DND-41 (cell line): ENCODE measurements around the gene RIN3.

Experiments
- ATAC-seq: fragments of 200-7000 bp; cut with Tn5 transposase; 3 replicates; pipeline ENCODE4 v1.9.1; 2021; ENCODE audit warnings: low read depth; ENCODE audit not compliant: insufficient read depth
- DNase-seq: peaks from one replicate; pipeline ENCODE4 v3.0.0-alpha.2; 2020
- H2AFZ ChIP-seq: 2 replicates; pipeline ENCODE4 v1.6.0; 2012; ENCODE audit warnings: low read depth, low read length
- H3K27ac ChIP-seq: 2 replicates; pipeline ENCODE4 v1.5.1; 2012; ENCODE audit warnings: low read length, inconsistent platforms
- H3K27me3 ChIP-seq: fragments of 200-600 bp; sonication (generic); 2 replicates; pipeline ENCODE4 v1.6.0; 2012; ENCODE audit warnings: low read length, mild to moderate bottlenecking, inconsistent platforms; ENCODE audit not compliant: insufficient read depth, poor library complexity
- H3K36me3 ChIP-seq: 2 replicates; pipeline ENCODE4 v1.5.1; 2012; ENCODE audit warnings: low read length, inconsistent platforms; ENCODE audit not compliant: insufficient read depth
- H3K4me1 ChIP-seq: 2 replicates; pipeline ENCODE4 v1.5.1; 2012; ENCODE audit warnings: mild to moderate bottlenecking, low read length; ENCODE audit not compliant: insufficient read depth
- H3K4me2 ChIP-seq: 2 replicates; pipeline ENCODE4 v1.6.0; 2012; ENCODE audit warnings: mild to moderate bottlenecking, moderate library complexity, low read length, inconsistent platforms; ENCODE audit not compliant: insufficient read depth
- H3K4me3 ChIP-seq, 2 experiments: fragments of 200-600 bp in 1 of 2; shearing (Covaris generic) in 1 of 2; 2 replicates each; pipeline ENCODE4 v1.5.1; 2012 to 2016; ENCODE audit warnings: inconsistent platforms in 2 of 2, low read length in 2 of 2, mild to moderate bottlenecking in 2 of 2, low read depth in 1 of 2, moderate library complexity in 1 of 2
- H3K79me2 ChIP-seq: 2 replicates; pipeline ENCODE4 v1.6.0; 2012; ENCODE audit warnings: low read length, inconsistent platforms; ENCODE audit not compliant: insufficient read depth
- H3K9ac ChIP-seq: 2 replicates; pipeline ENCODE4 v1.6.0; 2012; ENCODE audit warnings: low read depth, mild to moderate bottlenecking, inconsistent platforms, low read length, moderate library complexity
- H3K9me3 ChIP-seq: 2 replicates; pipeline ENCODE4 v1.5.1; 2012; ENCODE audit warnings: low read length, moderate library complexity, mild to moderate bottlenecking, inconsistent platforms; ENCODE audit not compliant: insufficient read depth, severe bottlenecking
- H4K20me1 ChIP-seq: 2 replicates; pipeline ENCODE4 v1.6.0; 2012; ENCODE audit warnings: low read length; ENCODE audit not compliant: insufficient read depth
- EZH2 ChIP-seq: IDR thresholded peaks from 3 replicates; pipeline ENCODE4 v1.6.1; 2012; ENCODE audit warnings: borderline replicate concordance, low read depth, mild to moderate bottlenecking, moderate library complexity, low read length, inconsistent platforms; ENCODE audit not compliant: severe bottlenecking
- TF ChIP-seq, protein P1 (sequence below): IDR thresholded peaks from 2 replicates; pipeline ENCODE4 v1.5.1; 2012; ENCODE audit warnings: borderline replicate concordance, low read length, moderate library complexity, mild to moderate bottlenecking; ENCODE audit not compliant: poor library complexity, severe bottlenecking; ENCODE audit errors: extremely low read depth

RIN3 gene

GRCh38 chr14:92653162-92653651 is 139.6 kb downstream of the RIN3 start:
- no peak overlapping the region for H2AFZ ChIP-seq
- H4K20me1 ChIP-seq, result no peaks in the 10 kb centered on the region
- no peak for DNase-seq
- no peak overlapping the region for H3K9ac ChIP-seq
- H3K4me1 ChIP-seq, result no peaks in the 10 kb centered on the region
- H3K9me3 ChIP-seq, result no peaks in the 10 kb centered on the region
- H3K27ac ChIP-seq, result no peak overlapping the region
- H3K36me3 ChIP-seq, result no peaks in the 10 kb centered on the region
- ATAC-seq, result no peak
- TF ChIP-seq EZH2, result no peak
- TF ChIP-seq, protein P1, sequence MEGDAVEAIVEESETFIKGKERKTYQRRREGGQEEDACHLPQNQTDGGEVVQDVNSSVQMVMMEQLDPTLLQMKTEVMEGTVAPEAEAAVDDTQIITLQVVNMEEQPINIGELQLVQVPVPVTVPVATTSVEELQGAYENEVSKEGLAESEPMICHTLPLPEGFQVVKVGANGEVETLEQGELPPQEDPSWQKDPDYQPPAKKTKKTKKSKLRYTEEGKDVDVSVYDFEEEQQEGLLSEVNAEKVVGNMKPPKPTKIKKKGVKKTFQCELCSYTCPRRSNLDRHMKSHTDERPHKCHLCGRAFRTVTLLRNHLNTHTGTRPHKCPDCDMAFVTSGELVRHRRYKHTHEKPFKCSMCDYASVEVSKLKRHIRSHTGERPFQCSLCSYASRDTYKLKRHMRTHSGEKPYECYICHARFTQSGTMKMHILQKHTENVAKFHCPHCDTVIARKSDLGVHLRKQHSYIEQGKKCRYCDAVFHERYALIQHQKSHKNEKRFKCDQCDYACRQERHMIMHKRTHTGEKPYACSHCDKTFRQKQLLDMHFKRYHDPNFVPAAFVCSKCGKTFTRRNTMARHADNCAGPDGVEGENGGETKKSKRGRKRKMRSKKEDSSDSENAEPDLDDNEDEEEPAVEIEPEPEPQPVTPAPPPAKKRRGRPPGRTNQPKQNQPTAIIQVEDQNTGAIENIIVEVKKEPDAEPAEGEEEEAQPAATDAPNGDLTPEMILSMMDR, result no peak
- no peak overlapping the region for H3K4me2 ChIP-seq
- no peaks in the 10 kb centered on the region for H3K79me2 ChIP-seq
- no peaks in the 10 kb centered on the region for H3K27me3 ChIP-seq
- H3K4me3 ChIP-seq, result no peak overlapping the region

GRCh38 chr14:92654239-92654901 is 140.8 kb downstream of the RIN3 start:
- no peaks in the 10 kb centered on the region for H3K36me3 ChIP-seq
- no peak overlapping the region for H3K4me2 ChIP-seq
- no peaks in the 10 kb centered on the region for H4K20me1 ChIP-seq
- no peaks in the 10 kb centered on the region for H3K4me1 ChIP-seq
- H3K79me2 ChIP-seq, result no peaks in the 10 kb centered on the region
- TF ChIP-seq, protein P1, result no peak
- TF ChIP-seq EZH2, result no peak
- H3K27ac ChIP-seq, result no peak overlapping the region
- no peak overlapping the region for H3K9ac ChIP-seq
- DNase-seq (no peak), ATAC-seq (no peak)
- no peaks in the 10 kb centered on the region for H3K9me3 ChIP-seq
- H3K4me3 ChIP-seq, result no peak overlapping the region
- H2AFZ ChIP-seq, result no peak overlapping the region
- H3K27me3 ChIP-seq, result no peaks in the 10 kb centered on the region

- Histone ChIP-seq H3K4me1 (no peaks in the 10 kb centered on the region), H3K27me3 (no peaks in the 10 kb centered on the region), H3K36me3 (no peaks in the 10 kb centered on the region), H3K9ac (no peak overlapping the region), H3K27ac (no peak overlapping the region), H3K9me3 (no peaks in the 10 kb centered on the region), H4K20me1 (no peaks in the 10 kb centered on the region), H3K4me3 (no peak overlapping the region), H2AFZ (no peak overlapping the region), H3K79me2 (no peaks in the 10 kb centered on the region), H3K4me2 (no peak overlapping the region)
- no peak for DNase-seq
- no peak for ATAC-seq
- no peak for TF ChIP-seq EZH2
- TF ChIP-seq, protein P1, result no peak
These were observed 142.0 kb downstream of the RIN3 start for GRCh38 chr14:92655419-92656201.
